Stimulated activated naive CD8-positive, alpha-beta T cell treated with anti-CD3 and anti-CD28 coated beads, Interleukin-15, amount 100 ng/mL, for 72 hours (primary cell): ENCODE data around the gene TELO2.

ENCODE experiments used
- ATAC-seq: fragments of 150-1000 bp; cut with Tn5 transposase; 2 replicates; pipeline ENCODE4 v1.10.0; 2021; ENCODE audit warnings: mild to moderate bottlenecking, moderate library complexity
- DNase-seq, 2 donors: peaks; one replicate each; pipeline ENCODE4 v3.0.0; 2021 to 2022
- H3K27ac Mint-ChIP-seq, 2 donors: one replicate each; pipeline ENCODE4 v1.8.0; 2022; ENCODE audit warnings: mild to moderate bottlenecking in 2 of 2, mixed read lengths in 2 of 2, moderate library complexity in 2 of 2
- H3K27me3 Mint-ChIP-seq: one replicate; pipeline ENCODE4 v1.8.0; 2022; ENCODE audit warnings: mixed read lengths
- H3K4me1 Mint-ChIP-seq: one replicate; pipeline ENCODE4 v1.8.0; 2022; ENCODE audit warnings: mild to moderate bottlenecking, mixed read lengths
- H3K4me3 Mint-ChIP-seq, 2 donors: one replicate each; pipeline ENCODE4 v1.8.0; 2022; ENCODE audit warnings: mild to moderate bottlenecking in 2 of 2, mixed read lengths in 2 of 2, moderate library complexity in 1 of 2
- H3K9me3 Mint-ChIP-seq, 2 donors: one replicate each; pipeline ENCODE4 v1.8.0; 2022; ENCODE audit warnings: mixed read lengths in 2 of 2

The TELO2 gene

DNA sequence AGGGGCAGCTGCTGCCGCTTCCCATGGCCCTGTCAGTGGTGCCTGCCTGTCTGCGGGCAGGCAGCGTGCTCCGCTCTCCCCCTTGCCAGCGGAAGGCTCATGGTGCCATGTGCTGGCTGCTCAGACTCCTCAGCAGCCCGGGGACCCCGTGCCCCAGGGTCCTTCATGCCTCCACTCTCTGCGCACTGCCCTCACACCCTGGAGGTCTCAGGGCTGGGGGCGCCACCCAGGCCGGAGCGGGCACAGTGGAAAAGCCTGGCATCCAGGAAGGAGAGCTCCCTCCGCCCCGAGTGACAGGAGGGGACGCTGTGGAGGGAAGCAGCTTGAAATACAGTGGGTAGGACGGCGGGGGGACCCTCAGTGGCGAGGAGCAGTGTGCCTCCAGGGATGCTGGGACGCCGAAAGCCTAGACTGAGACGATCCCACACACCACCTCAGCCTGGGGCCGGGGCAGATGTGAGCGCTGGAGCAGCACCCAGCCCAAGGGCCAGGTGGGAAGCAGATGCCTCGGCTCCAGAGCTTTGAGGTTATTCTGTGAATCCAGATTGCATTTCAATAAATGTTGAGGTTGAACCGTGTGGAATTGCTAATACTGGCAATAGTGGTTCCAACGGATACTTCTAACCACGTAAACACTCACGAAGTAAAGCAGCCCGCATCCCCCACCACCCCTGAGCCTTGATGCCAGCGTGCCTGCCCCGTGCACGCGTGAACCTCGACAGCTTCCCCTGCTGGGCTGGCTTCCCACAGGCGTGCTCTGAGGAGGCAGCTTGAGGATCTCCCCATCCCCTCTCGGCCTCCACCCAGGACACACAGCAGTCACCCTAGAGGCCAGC lies 46.8 kb downstream of the TELO2 start:
- H3K27ac Mint-ChIP-seq: peak overlapping the region; percentile 21 to 77
- DNase-seq (no peak), ATAC-seq (no peak)
- no peak overlapping the region for H3K4me3 Mint-ChIP-seq
- H3K9me3 Mint-ChIP-seq: no peaks in the 10 kb centered on the region
- H3K4me1 Mint-ChIP-seq: peaks cover 98% of the 10 kb centered on the region
- H3K27me3 Mint-ChIP-seq: no peaks in the 10 kb centered on the region

DNA sequence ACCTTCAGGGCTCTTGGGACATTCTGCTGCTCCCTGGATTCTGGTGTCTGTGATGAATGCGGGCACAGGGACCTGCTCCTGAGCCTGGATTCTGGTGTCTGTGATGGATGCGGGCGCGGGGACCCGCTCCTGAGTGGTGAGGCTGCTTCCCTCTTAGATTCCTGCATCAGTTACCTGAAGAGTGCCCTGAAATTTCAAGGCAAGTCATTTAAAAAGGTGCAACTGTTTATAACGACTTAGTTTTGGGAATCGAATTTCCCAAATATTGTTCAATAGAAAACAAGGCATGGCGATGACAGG lies 47.3 kb downstream of the TELO2 start:
- Mint-ChIP-seq H3K9me3 (no peaks in the 10 kb centered on the region), H3K4me1 (peaks cover 98% of the 10 kb centered on the region), H3K27ac (peak overlapping the region; percentile 59 to 77), H3K27me3 (no peaks in the 10 kb centered on the region), H3K4me3 (no peak overlapping the region)
- DNase-seq: no peak
- no peak for ATAC-seq

GRCh38 chr16:1541293-1542165 lies 48.4 kb downstream of the TELO2 start:
- Mint-ChIP-seq H3K27ac (peak overlapping the region in 1 of 2 donors; percentile 66), H3K27me3 (no peaks in the 10 kb centered on the region), H3K9me3 (no peaks in the 10 kb centered on the region), H3K4me3 (no peak overlapping the region), H3K4me1 (peaks cover 98% of the 10 kb centered on the region)
- no peak for ATAC-seq
- no peak for DNase-seq

DNA sequence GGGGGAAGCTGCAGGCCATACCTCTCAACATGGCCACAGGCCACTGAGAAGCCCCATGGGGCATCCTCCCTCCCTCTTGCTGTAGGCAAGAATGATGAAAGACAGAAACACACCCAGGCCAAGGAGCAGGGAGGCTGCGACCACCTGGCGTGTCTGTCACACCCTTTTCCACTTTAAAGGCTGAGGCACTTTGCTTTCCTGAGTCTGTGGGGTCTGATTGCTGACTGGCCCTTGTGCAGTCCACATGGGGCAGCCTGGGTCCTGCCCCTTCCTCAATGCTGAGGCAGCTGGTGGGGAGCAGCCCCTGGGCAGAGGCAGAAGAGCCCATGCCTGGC lies 49.0 kb downstream of the TELO2 start:
- Mint-ChIP-seq H3K4me1 (peaks cover 98% of the 10 kb centered on the region), H3K9me3 (no peaks in the 10 kb centered on the region), H3K4me3 (no peak overlapping the region), H3K27ac (peak overlapping the region in 1 of 2 donors; percentile 92), H3K27me3 (no peaks in the 10 kb centered on the region)
- no peak for DNase-seq
- no peak for ATAC-seq

GRCh38 chr16:1542533-1542932 lies 49.4 kb downstream of the TELO2 start:
- DNase-seq (no peak), ATAC-seq (no peak)
- Mint-ChIP-seq H3K4me1 (peaks cover 97% of the 10 kb centered on the region), H3K27ac (peak overlapping the region; percentile 78 to 92), H3K9me3 (no peaks in the 10 kb centered on the region), H3K4me3 (peak overlapping the region in 1 of 2 donors; percentile 51), H3K27me3 (no peaks in the 10 kb centered on the region)

- peak; percentile 28 to 71 for DNase-seq
- Mint-ChIP-seq H3K4me1 (peaks cover 97% of the 10 kb centered on the region), H3K27ac (peak overlapping the region; percentile 92 to 96), H3K4me3 (peak overlapping the region; percentile 80 to 84), H3K9me3 (no peaks in the 10 kb centered on the region), H3K27me3 (no peaks in the 10 kb centered on the region)
- ATAC-seq: peak; percentile 84
These were observed 50.1 kb downstream of the TELO2 start for GRCh38 chr16:1543085-1543896.

DNA sequence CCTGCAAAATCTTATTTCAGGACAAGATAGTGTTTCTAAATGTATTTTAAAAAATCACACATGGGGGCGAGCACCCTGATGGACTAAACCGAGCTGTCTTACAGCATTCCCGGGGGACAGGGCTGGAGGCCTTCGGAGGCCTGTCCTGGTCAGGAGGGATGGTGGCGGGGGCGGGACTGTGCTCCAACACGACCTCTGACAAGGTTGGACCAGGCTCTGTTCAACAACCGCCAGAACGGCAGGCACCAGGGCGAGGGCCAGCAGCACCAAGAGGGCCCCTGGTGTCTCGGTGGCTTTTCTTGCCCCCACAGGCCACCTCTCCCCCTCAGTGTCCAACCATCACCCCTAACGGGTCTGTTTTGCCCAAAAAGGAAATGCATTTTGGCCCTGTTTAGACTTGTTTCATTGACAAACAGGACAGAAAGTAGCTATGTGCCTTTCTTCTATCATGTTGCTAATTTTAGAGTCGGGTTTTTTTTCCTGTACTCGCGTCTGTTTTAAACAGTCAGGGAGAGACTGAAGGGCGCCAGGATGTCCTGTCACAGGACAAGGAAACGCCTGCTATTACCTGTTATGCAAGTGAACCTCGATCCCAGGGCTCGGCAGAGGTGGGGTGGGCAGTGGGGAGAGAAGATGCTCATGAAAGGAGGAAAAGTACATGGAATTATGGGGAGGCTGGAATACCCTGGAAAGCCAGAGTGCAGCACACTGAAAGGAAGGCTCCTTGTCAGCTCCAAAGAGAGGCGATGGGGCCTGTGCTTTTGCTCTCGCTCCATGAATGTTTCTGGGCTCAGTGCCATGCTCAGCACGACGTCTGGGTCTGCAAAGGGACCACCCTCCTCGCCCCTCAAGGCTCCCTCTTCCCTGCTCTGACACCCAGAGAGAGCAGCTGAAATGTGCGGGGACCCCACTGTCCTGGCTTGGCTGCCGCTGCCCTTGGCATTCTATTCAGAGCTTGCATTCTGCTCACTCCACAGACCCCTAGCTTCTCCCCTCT lies 52.2 kb downstream of the TELO2 start:
- no peak for ATAC-seq
- DNase-seq: no peak
- Mint-ChIP-seq H3K27me3 (no peaks in the 10 kb centered on the region), H3K9me3 (no peaks in the 10 kb centered on the region), H3K4me3 (peak overlapping the region; percentile 80 to 84), H3K4me1 (peaks cover 93% of the 10 kb centered on the region), H3K27ac (peak overlapping the region; percentile 85 to 95)

GRCh38 chr16:1546430-1546829 lies 53.3 kb downstream of the TELO2 start:
- DNase-seq: no peak
- H3K27me3 Mint-ChIP-seq: no peaks in the 10 kb centered on the region
- H3K27ac Mint-ChIP-seq: no peak overlapping the region
- H3K4me3 Mint-ChIP-seq: peak overlapping the region in 1 of 2 donors; percentile 45
- no peaks in the 10 kb centered on the region for H3K9me3 Mint-ChIP-seq
- peaks cover 92% of the 10 kb centered on the region for H3K4me1 Mint-ChIP-seq
- no peak for ATAC-seq

- Mint-ChIP-seq H3K4me3 (no peak overlapping the region), H3K9me3 (no peaks in the 10 kb centered on the region), H3K4me1 (peaks cover 88% of the 10 kb centered on the region), H3K27ac (peak overlapping the region; percentile 17 to 87), H3K27me3 (no peaks in the 10 kb centered on the region)
- DNase-seq (no peak), ATAC-seq (no peak)
These were observed 55.1 kb downstream of the TELO2 start for GRCh38 chr16:1548233-1548632.

- DNase-seq: no peak
- ATAC-seq: no peak
- Mint-ChIP-seq H3K9me3 (no peaks in the 10 kb centered on the region), H3K4me3 (no peak overlapping the region), H3K4me1 (peaks cover 86% of the 10 kb centered on the region), H3K27me3 (no peaks in the 10 kb centered on the region), H3K27ac (peak overlapping the region in 1 of 2 donors; percentile 85)
These were observed 55.6 kb downstream of the TELO2 start for GRCh38 chr16:1548727-1549126.

DNA sequence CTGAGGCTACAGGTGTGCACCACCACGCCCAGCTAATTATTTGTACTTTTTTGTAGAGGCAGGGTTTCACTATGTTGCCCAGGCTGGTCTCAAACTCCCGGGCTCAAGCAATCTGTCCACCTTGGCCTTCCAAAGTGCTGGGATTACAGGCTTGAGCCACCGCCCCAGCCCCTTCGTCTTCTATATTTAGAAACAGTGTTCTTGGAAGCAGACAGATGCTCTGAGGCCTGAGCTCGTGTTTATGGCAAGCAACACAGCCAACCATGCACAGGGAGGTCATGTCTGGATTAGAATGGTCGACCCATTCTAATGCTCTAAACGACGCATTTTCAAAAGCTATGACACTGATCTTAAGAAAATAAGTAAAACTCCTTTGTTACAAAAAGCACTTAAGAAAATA lies 56.9 kb downstream of the TELO2 start:
- DNase-seq (no peak), ATAC-seq (no peak)
- H3K4me1 Mint-ChIP-seq: peaks cover 79% of the 10 kb centered on the region
- H3K4me3 Mint-ChIP-seq: no peak overlapping the region
- H3K27me3 Mint-ChIP-seq: no peaks in the 10 kb centered on the region
- H3K27ac Mint-ChIP-seq: peak overlapping the region; percentile 65 to 90
- H3K9me3 Mint-ChIP-seq: no peaks in the 10 kb centered on the region

DNA sequence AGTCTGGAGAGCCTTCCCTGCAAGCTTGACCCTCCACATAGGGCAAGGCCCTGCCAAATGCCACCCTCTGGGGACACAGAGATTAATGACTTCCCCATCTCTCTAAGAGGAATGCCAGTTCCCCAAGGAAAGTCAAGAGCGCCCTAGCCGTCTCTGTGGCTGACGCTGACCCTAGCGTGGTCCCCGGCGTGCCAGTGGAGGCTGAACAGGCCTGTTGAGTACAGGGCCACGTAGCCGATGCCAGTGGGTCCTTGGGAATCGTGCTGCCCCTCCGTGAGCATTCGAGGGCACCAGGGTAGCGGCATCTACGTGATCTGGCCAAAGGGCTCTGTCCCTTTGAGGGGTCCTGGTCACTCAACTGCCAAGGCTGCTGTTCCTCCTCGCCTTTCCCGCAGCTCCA lies 57.5 kb downstream of the TELO2 start:
- H3K9me3 Mint-ChIP-seq: no peaks in the 10 kb centered on the region
- H3K4me3 Mint-ChIP-seq: no peak overlapping the region
- DNase-seq: no peak
- peaks cover 73% of the 10 kb centered on the region for H3K4me1 Mint-ChIP-seq
- no peaks in the 10 kb centered on the region for H3K27me3 Mint-ChIP-seq
- no peak for ATAC-seq
- no peak overlapping the region for H3K27ac Mint-ChIP-seq

- Mint-ChIP-seq H3K27ac (peak overlapping the region in 1 of 2 donors; percentile 54), H3K4me1 (peaks cover 68% of the 10 kb centered on the region), H3K4me3 (no peak overlapping the region), H3K27me3 (no peaks in the 10 kb centered on the region), H3K9me3 (no peaks in the 10 kb centered on the region)
- no peak for ATAC-seq
- no peak for DNase-seq
These were observed 58.0 kb downstream of the TELO2 start for GRCh38 chr16:1551166-1551565.

DNA sequence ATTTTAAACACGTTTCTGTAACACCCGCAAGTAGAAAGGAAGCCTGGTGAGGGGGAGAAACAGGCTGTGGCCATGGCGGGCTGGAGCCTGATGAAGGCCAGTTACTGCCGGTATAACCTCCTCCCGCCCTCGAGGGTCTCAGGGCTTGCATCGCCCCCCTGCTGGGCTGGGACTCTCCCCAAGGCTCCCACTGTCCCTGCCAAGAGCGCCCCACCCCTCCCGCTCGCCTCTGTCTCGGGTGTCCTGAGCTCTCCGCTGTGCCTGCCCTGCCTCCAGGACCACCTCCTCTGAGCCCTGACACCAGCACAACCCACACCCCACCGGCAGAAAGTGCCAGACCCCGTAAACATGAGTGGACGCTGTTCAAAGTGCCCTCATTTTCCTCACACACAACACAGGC lies 59.0 kb downstream of the TELO2 start:
- Mint-ChIP-seq H3K27ac (peak overlapping the region in 1 of 2 donors; percentile 13), H3K4me1 (peaks cover 58% of the 10 kb centered on the region), H3K27me3 (no peaks in the 10 kb centered on the region), H3K4me3 (no peak overlapping the region), H3K9me3 (no peaks in the 10 kb centered on the region)
- ATAC-seq (no peak), DNase-seq (no peak)
